Activated CD4-positive, CD25-positive, alpha-beta regulatory T cell treated with anti-CD3 and anti-CD28 coated beads, Interleukin-2, amount 50 U/mL, for 16 hours (primary cell): ENCODE data around the gene SMURF1.

Experiments used
- DNase-seq: peaks from one replicate; pipeline ENCODE4 v3.0.0-alpha.2; 2020; ENCODE audit warnings: low read depth, low spot score

The SMURF1 gene

GRCh38 chr7:98988641-98989040 is 155.3 kb downstream of the SMURF1 start:
- no peak for DNase-seq

- no peak for DNase-seq
These were observed 158.0 kb downstream of the SMURF1 start for GRCh38 chr7:98985945-98986344.

GRCh38 chr7:98985406-98985805 is 158.5 kb downstream of the SMURF1 start:
- DNase-seq: no peak

GRCh38 chr7:98984126-98984525 is 159.8 kb downstream of the SMURF1 start:
- no peak for DNase-seq

- no peak for DNase-seq
These were observed 161.2 kb downstream of the SMURF1 start for GRCh38 chr7:98982686-98983085.

GRCh38 chr7:98981701-98982100 is 162.2 kb downstream of the SMURF1 start:
- no peak for DNase-seq

GRCh38 chr7:98978672-98979071 is 165.2 kb downstream of the SMURF1 start:
- DNase-seq: no peak
